MM.1S (cell line): ENCODE data around the gene PDSS2.

Source experiments
- DNase-seq: peaks from one replicate; pipeline ENCODE4 v3.0.0-alpha.2; 2015
- H2AFZ ChIP-seq: fragments of 300-600 bp; sonication (generic); 2 replicates; pipeline ENCODE4 v1.6.0; 2016; ENCODE audit warnings: antibody characterized with exemption, low read length
- H3F3A ChIP-seq: fragments of 300-600 bp; sonication (generic); 2 replicates; pipeline ENCODE4 v1.6.1; 2016; ENCODE audit warnings: mild to moderate bottlenecking, antibody characterized with exemption, low read length, moderate library complexity, mixed read lengths; ENCODE audit not compliant: insufficient read depth
- H3K27ac ChIP-seq: fragments of 300-600 bp; sonication (generic); 2 replicates; pipeline ENCODE4 v1.5.1; 2016; ENCODE audit warnings: mild to moderate bottlenecking, low read length
- H3K27me3 ChIP-seq: fragments of 300-600 bp; sonication (generic); replicated peaks from 2 replicates; pipeline ENCODE4 v1.6.0; 2016; ENCODE audit warnings: low read length; ENCODE audit not compliant: insufficient read depth
- H3K36me3 ChIP-seq: fragments of 300-600 bp; sonication (generic); replicated peaks from 2 replicates; pipeline ENCODE4 v1.6.1; 2016; ENCODE audit warnings: mild to moderate bottlenecking, low read length, mixed read lengths; ENCODE audit not compliant: insufficient read depth
- H3K4me1 ChIP-seq: fragments of 300-600 bp; sonication (generic); 2 replicates; pipeline ENCODE4 v1.6.1; 2016; ENCODE audit warnings: low read length, mixed read lengths
- H3K4me2 ChIP-seq: fragments of 300-600 bp; sonication (generic); 2 replicates; pipeline ENCODE4 v1.6.0; 2016; ENCODE audit warnings: low read depth, low read length
- H3K4me3 ChIP-seq: fragments of 300-600 bp; sonication (generic); 2 replicates; pipeline ENCODE4 v1.5.1; 2016; ENCODE audit warnings: low read length, mixed read lengths
- H3K79me2 ChIP-seq: fragments of 300-600 bp; sonication (generic); 2 replicates; pipeline ENCODE4 v1.6.1; 2016; ENCODE audit warnings: mixed run types, low read length, mixed read lengths
- H3K9ac ChIP-seq: fragments of 300-600 bp; sonication (generic); 2 replicates; pipeline ENCODE4 v1.6.1; 2016; ENCODE audit warnings: low read length, mixed read lengths
- H3K9me2 ChIP-seq: fragments of 300-600 bp; sonication (generic); replicated peaks from 2 replicates; pipeline ENCODE4 v1.6.1; 2016; ENCODE audit warnings: mild to moderate bottlenecking, low read length, mixed read lengths; ENCODE audit not compliant: insufficient read depth
- H3K9me3 ChIP-seq: fragments of 300-600 bp; sonication (generic); replicated peaks from 2 replicates; pipeline ENCODE4 v1.6.1; 2016; ENCODE audit warnings: mild to moderate bottlenecking, low read length, mixed read lengths; ENCODE audit not compliant: insufficient read depth
- H4K20me1 ChIP-seq: fragments of 300-600 bp; sonication (generic); 2 replicates; pipeline ENCODE4 v1.6.1; 2016; ENCODE audit warnings: mild to moderate bottlenecking, low read length, moderate library complexity, mixed read lengths; ENCODE audit not compliant: insufficient read depth
- CTCF ChIP-seq: fragments of 300-600 bp; sonication (generic); IDR thresholded peaks from 2 replicates; pipeline ENCODE4 v1.5.1; 2016; ENCODE audit warnings: antibody characterized with exemption, low read length, mixed read lengths
- EZH2 ChIP-seq: fragments of 300-600 bp; sonication (generic); optimal IDR thresholded peaks from 2 replicates; pipeline ENCODE3; 2017; ENCODE audit warnings: low read depth, mild to moderate bottlenecking, antibody characterized with exemption, low read length, mixed read lengths
- EZH2phosphoT487 ChIP-seq: fragments of 300-600 bp; sonication (generic); IDR thresholded peaks from 2 replicates; pipeline ENCODE4 v1.6.1; 2018; ENCODE audit warnings: antibody characterized with exemption, low read length

The PDSS2 gene

GRCh38 chr6:107409942-107410341 is 49.4 kb downstream of the PDSS2 start:
- H3K4me3 ChIP-seq, result no peak overlapping the region
- no peak overlapping the region for H3K4me2 ChIP-seq
- no peak for TF ChIP-seq EZH2
- no peak for TF ChIP-seq CTCF
- TF ChIP-seq EZH2phosphoT487, result no peak

DNA sequence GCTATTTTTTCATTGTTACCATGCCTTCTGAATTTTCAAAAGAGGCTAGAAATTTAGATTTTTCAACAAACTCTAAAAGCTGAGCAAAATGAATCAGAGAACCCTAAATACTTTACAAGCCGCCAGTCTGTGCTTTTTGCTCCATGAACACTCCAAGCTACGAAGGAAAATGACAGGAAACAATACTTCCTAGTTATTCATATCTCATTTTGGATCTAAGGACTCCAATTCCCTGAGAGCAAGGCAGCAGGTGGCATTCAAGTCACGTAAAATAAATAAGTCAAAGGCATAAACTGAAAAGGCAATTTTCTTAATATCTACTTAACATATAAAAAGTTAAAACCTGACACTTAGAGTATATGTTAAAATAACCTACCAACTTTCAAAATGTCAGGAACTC is 50.6 kb downstream of the PDSS2 start:
- no peak for TF ChIP-seq EZH2
- no peak for TF ChIP-seq EZH2phosphoT487
- TF ChIP-seq CTCF, result no peak
- no peak for DNase-seq
- Histone ChIP-seq H3K4me2 (no peak overlapping the region), H3K27ac (no peak overlapping the region), H3K36me3 (no peaks in the 10 kb centered on the region), H3K4me1 (no peaks in the 10 kb centered on the region), H3K9ac (no peak overlapping the region), H3K79me2 (no peaks in the 10 kb centered on the region), H3K27me3 (no peaks in the 10 kb centered on the region), H4K20me1 (no peaks in the 10 kb centered on the region), H3K9me3 (no peaks in the 10 kb centered on the region), H3K4me3 (no peak overlapping the region), H3K9me2 (no peaks in the 10 kb centered on the region), H3F3A (no peaks in the 10 kb centered on the region), H2AFZ (no peak overlapping the region)

More at GRCh38 chr6:107409942-107410341, 49.4 kb downstream of the PDSS2 start:
- Histone ChIP-seq H3K4me1 (no peaks in the 10 kb centered on the region), H3K79me2 (no peaks in the 10 kb centered on the region), H3F3A (no peaks in the 10 kb centered on the region), H3K9me3 (no peaks in the 10 kb centered on the region), H3K27me3 (no peaks in the 10 kb centered on the region), H4K20me1 (no peaks in the 10 kb centered on the region), H3K9ac (no peak overlapping the region), H3K9me2 (no peaks in the 10 kb centered on the region), H2AFZ (no peak overlapping the region), H3K36me3 (no peaks in the 10 kb centered on the region), H3K27ac (no peak overlapping the region)
- no peak for DNase-seq

GRCh38 chr6:107405002-107405401 is 54.4 kb downstream of the PDSS2 start:
- H3K9ac ChIP-seq, result no peak overlapping the region
- no peaks in the 10 kb centered on the region for H3K27me3 ChIP-seq
- no peaks in the 10 kb centered on the region for H3K9me2 ChIP-seq
- no peaks in the 10 kb centered on the region for H4K20me1 ChIP-seq
- no peak for DNase-seq
- TF ChIP-seq EZH2 (no peak), CTCF (no peak), EZH2phosphoT487 (no peak)
- H3K27ac ChIP-seq, result no peak overlapping the region
- no peak overlapping the region for H2AFZ ChIP-seq
- no peaks in the 10 kb centered on the region for H3K9me3 ChIP-seq
- no peaks in the 10 kb centered on the region for H3F3A ChIP-seq
- H3K4me3 ChIP-seq, result no peak overlapping the region
- no peaks in the 10 kb centered on the region for H3K36me3 ChIP-seq
- H3K79me2 ChIP-seq, result no peaks in the 10 kb centered on the region
- no peak overlapping the region for H3K4me2 ChIP-seq
- H3K4me1 ChIP-seq, result no peaks in the 10 kb centered on the region
